Thoracic aorta (tissue), 2 donors: ENCODE data around the gene XYLT1. TPM values are rescaled to one million over a fixed set of nuclear protein-coding genes. Genes with fewer than 3 reads are reported as not detected.

Experiments used
- ATAC-seq: fragments of 150-250 bp; one replicate; pipeline ENCODE4 v1.8.0; 2017; ENCODE audit warnings: low read depth; ENCODE audit not compliant: insufficient number of reproducible peaks, low FRiP score
- DNase-seq: peaks from one replicate; pipeline ENCODE4 v3.0.0-alpha.2; 2020; ENCODE audit warnings: low spot score
- H3K27ac ChIP-seq, 2 donors: fragments of 200-600 bp; sonication (generic); 1 replicate in 1 of 2; 2 replicates in 1 of 2; pipeline ENCODE4 v1.5.1; 2016; ENCODE audit warnings: mild to moderate bottlenecking in 2 of 2, moderate library complexity in 2 of 2
- H3K27me3 ChIP-seq: fragments of 200-600 bp; sonication (generic); replicated peaks from 2 replicates; pipeline ENCODE4 v1.6.0; 2016; ENCODE audit warnings: mild to moderate bottlenecking; ENCODE audit not compliant: insufficient read depth
- H3K36me3 ChIP-seq: fragments of 200-600 bp; sonication (generic); one replicate; pipeline ENCODE4 v1.5.1; 2016
- H3K4me1 ChIP-seq, 2 donors: fragments of 200-600 bp; sonication (generic); 1 replicate in 1 of 2; 2 replicates in 1 of 2; pipeline versions ENCODE4 v1.5.1 to v1.6.0; 2016; ENCODE audit warnings: low read depth in 2 of 2, mild to moderate bottlenecking in 1 of 2; ENCODE audit not compliant: control insufficient read depth in 1 of 2
- H3K4me3 ChIP-seq: fragments of 200-600 bp; sonication (generic); 2 replicates; pipeline ENCODE4 v1.5.1; 2016; ENCODE audit warnings: mild to moderate bottlenecking
- H3K9me3 ChIP-seq: fragments of 200-600 bp; sonication (generic); 2 replicates; pipeline ENCODE4 v1.5.1; 2016
- CTCF ChIP-seq: fragments of 200-600 bp; sonication (generic); IDR thresholded peaks from one replicate; pipeline ENCODE4 v1.5.1; 2019; ENCODE audit warnings: antibody characterized with exemption
- total RNA-seq, 2 donors: library from RNA; depleted of rRNA; stranded (reverse); fragments of >200 nt; gene quantifications; one replicate each; pipeline versions ENCODE4 v1.1.0 to v1.2.3, GENCODE V29; 2016

Gene XYLT1
- total RNA-seq, 2 donors from 2014 or later, result 13.1 to 22.5 TPM

DNA sequence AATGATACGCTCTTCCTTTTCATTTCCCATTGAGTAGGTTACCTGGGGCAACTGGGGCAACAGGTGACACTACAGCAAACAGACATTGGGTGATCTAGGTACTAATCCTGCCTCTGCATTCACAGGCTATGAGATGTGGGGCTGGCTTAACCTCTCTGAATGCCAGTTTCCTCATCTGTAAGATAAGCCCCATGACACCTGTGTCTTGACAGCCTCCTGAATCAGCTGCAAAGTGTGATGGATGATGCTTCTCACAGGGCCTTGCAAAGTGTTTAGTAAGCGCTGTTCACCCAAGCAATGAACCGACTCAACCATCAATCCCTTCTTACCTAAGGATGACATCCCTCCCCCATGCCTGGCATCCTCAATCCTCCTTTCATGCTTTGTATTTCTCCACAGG, 322.8 kb downstream of the XYLT1 start:
- Histone ChIP-seq H3K27ac (no peak overlapping the region), H3K4me3 (no peak overlapping the region), H3K4me1 (no peaks in the 10 kb centered on the region), H3K9me3 (no peaks in the 10 kb centered on the region), H3K36me3 (no peaks in the 10 kb centered on the region), H3K27me3 (no peaks in the 10 kb centered on the region)
- ATAC-seq (no peak), DNase-seq (no peak)
- TF ChIP-seq CTCF, result no peak

DNA sequence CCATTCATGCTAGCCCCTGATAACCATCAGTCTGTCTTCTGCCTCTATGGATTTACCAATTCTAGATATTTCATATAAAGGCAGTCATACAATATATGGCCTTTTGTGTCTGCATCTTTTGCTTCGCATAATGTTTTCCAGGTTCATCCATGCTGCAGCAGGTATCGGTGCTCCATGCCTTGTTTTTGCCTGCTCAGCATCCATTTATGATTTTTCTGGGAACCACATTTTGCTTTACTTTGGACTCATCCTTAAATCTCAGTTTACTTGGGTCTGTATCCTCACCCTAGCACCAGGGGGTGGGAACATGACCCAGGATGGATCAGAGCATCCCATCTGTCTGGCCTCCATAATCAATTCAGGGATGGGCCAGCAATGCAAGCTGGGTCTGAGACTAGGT, 325.7 kb downstream of the XYLT1 start:
- no peak for ATAC-seq
- DNase-seq, result no peak
- no peak overlapping the region for H3K27ac ChIP-seq
- H3K4me1 ChIP-seq, result no peaks in the 10 kb centered on the region
- no peaks in the 10 kb centered on the region for H3K9me3 ChIP-seq
- no peaks in the 10 kb centered on the region for H3K27me3 ChIP-seq
- H3K36me3 ChIP-seq, result no peaks in the 10 kb centered on the region
- no peak for TF ChIP-seq CTCF
- H3K4me3 ChIP-seq, result no peak overlapping the region

GRCh38 chr16:17144431-17144830, 326.3 kb downstream of the XYLT1 start:
- Histone ChIP-seq H3K27me3 (no peaks in the 10 kb centered on the region), H3K4me3 (no peak overlapping the region), H3K9me3 (no peaks in the 10 kb centered on the region), H3K27ac (no peak overlapping the region), H3K36me3 (no peaks in the 10 kb centered on the region), H3K4me1 (no peaks in the 10 kb centered on the region)
- TF ChIP-seq CTCF, result no peak
- DNase-seq, result no peak
- no peak for ATAC-seq

GRCh38 chr16:17143546-17144419, 327.0 kb downstream of the XYLT1 start:
- DNase-seq (no peak), ATAC-seq (no peak)
- no peak overlapping the region for H3K27ac ChIP-seq
- no peaks in the 10 kb centered on the region for H3K9me3 ChIP-seq
- H3K27me3 ChIP-seq, result no peaks in the 10 kb centered on the region
- TF ChIP-seq CTCF, result no peak
- H3K36me3 ChIP-seq, result no peaks in the 10 kb centered on the region
- no peaks in the 10 kb centered on the region for H3K4me1 ChIP-seq
- no peak overlapping the region for H3K4me3 ChIP-seq

GRCh38 chr16:17138801-17139200, 332.0 kb downstream of the XYLT1 start:
- Histone ChIP-seq H3K27me3 (no peaks in the 10 kb centered on the region), H3K9me3 (no peaks in the 10 kb centered on the region), H3K27ac (no peak overlapping the region), H3K36me3 (peaks cover 4% of the 10 kb centered on the region), H3K4me3 (no peak overlapping the region), H3K4me1 (no peaks in the 10 kb centered on the region)
- no peak for TF ChIP-seq CTCF
- DNase-seq (no peak), ATAC-seq (no peak)
